ENCODE measurements around the gene FADS3.

GRCh38 chr11:61907282-61907681, 15.9 kb upstream of the FADS3 start:
- TF ChIP-seq CTCF (conservative IDR thresholded peaks at IDR 0.05) (no peak), ZFX (IDR thresholded peaks at IDR 0.05) (no peak)

Data from C4-2B (cell line).